ENCODE results near the gene MTCL1.
"Not testable (repeated sequence)": the region's sequence is repeated elsewhere in the genome, so short reads cannot be mapped to it uniquely, and the experiment has no call there.

The MTCL1 gene

GRCh38 chr18:8745355-8746014 is 40.1 kb downstream of the MTCL1 start:
- DNase-seq: no peak

- no peak for DNase-seq
These were observed 42.1 kb downstream of the MTCL1 start for GRCh38 chr18:8747440-8747937.

GRCh38 chr18:8749492-8749891 is 44.1 kb downstream of the MTCL1 start:
- DNase-seq: no peak

GRCh38 chr18:8750954-8751415 is 45.6 kb downstream of the MTCL1 start:
- DNase-seq: no peak

GRCh38 chr18:8751692-8752091 is 46.3 kb downstream of the MTCL1 start:
- DNase-seq: no peak

- no peak for DNase-seq
These were observed 47.0 kb downstream of the MTCL1 start for GRCh38 chr18:8752329-8752728.

- DNase-seq: no peak
These were observed 49.9 kb downstream of the MTCL1 start for GRCh38 chr18:8754995-8755960.

GRCh38 chr18:8756571-8756970 is 51.2 kb downstream of the MTCL1 start:
- no peak for DNase-seq

GRCh38 chr18:8757396-8757997 is 52.1 kb downstream of the MTCL1 start:
- DNase-seq: no peak

GRCh38 chr18:8758466-8758865 is 53.1 kb downstream of the MTCL1 start:
- no peak for DNase-seq

GRCh38 chr18:8760984-8761383 is 55.6 kb downstream of the MTCL1 start:
- no peak for DNase-seq

- not testable (repeated sequence) for DNase-seq
These were observed 56.2 kb downstream of the MTCL1 start for GRCh38 chr18:8761535-8761934.

- DNase-seq: no peak
These were observed 57.6 kb downstream of the MTCL1 start for GRCh38 chr18:8762968-8763367.

- no peak for DNase-seq
These were observed 58.3 kb downstream of the MTCL1 start for GRCh38 chr18:8763611-8764010.

GRCh38 chr18:8765783-8766463 is 60.6 kb downstream of the MTCL1 start:
- DNase-seq: no peak

- no peak for DNase-seq
These were observed 61.4 kb downstream of the MTCL1 start for GRCh38 chr18:8766559-8767293.

GRCh38 chr18:8767340-8767739 is 62.0 kb downstream of the MTCL1 start:
- no peak for DNase-seq

- DNase-seq: no peak
These were observed 64.2 kb downstream of the MTCL1 start for GRCh38 chr18:8769509-8770095.

GRCh38 chr18:8770657-8771056 is 65.3 kb downstream of the MTCL1 start:
- DNase-seq: no peak

GRCh38 chr18:8771930-8772329 is 66.6 kb downstream of the MTCL1 start:
- DNase-seq: no peak

- no peak for DNase-seq
These were observed 68.6 kb downstream of the MTCL1 start for GRCh38 chr18:8773980-8774379.

All from AML-193 (cell line).